GM19397 (cell line): ENCODE data around the gene CD27.
"Not testable (repeated sequence)": the region's sequence is repeated elsewhere in the genome, so short reads cannot be mapped to it uniquely, and the experiment has no call there.

Source experiments
- ATAC-seq: cut with Tn5 transposase; IDR thresholded peaks from one replicate; pipeline ENCODE4 v1.9.1; 2021; ENCODE audit warnings: mild to moderate bottlenecking, moderate library complexity; ENCODE audit not compliant: unreplicated experiment

CD27 gene

GRCh38 chr12:6478416-6478815, 33.7 kb downstream of the CD27 start:
- no peak for ATAC-seq

GRCh38 chr12:6488240-6488639, 43.5 kb downstream of the CD27 start:
- ATAC-seq = no peak

- ATAC-seq = no peak
Measured at GRCh38 chr12:6489449-6489848, 44.7 kb downstream of the CD27 start.

- ATAC-seq = not testable (repeated sequence)
Measured at GRCh38 chr12:6490673-6491072, 45.9 kb downstream of the CD27 start.

GRCh38 chr12:6492838-6493496, 48.2 kb downstream of the CD27 start, which contains the start of gene MRPL51:
Gene MRPL51, minus strand, starts transcription at chr12:6493262. Its CDS starts 126 bp downstream, at chr12:6493136.
- ATAC-seq = peak; percentile 73

GRCh38 chr12:6493497-6494257, 48.9 kb downstream of the CD27 start, which contains the start of gene NCAPD2:
Gene NCAPD2, plus strand, starts transcription at chr12:6494102. Its CDS starts 997 bp downstream, at chr12:6495099.
- peak; percentile 87 for ATAC-seq

- ATAC-seq = no peak
Measured at GRCh38 chr12:6494258-6494743, 49.5 kb downstream of the CD27 start.

GRCh38 chr12:6494968-6495367, 50.2 kb downstream of the CD27 start:
- no peak for ATAC-seq

- not testable (repeated sequence) for ATAC-seq
Measured at GRCh38 chr12:6497291-6497690, 52.5 kb downstream of the CD27 start.

- no peak for ATAC-seq
Measured at GRCh38 chr12:6500466-6500865, 55.7 kb downstream of the CD27 start.
